AG20443 (cell line): ENCODE measurements around the gene CSF3.

Experiments used
- DNase-seq: peaks from one replicate; pipeline ENCODE4 v3.0.0; 2012; ENCODE audit warnings: low spot score, mixed read lengths

The CSF3 gene

GRCh38 chr17:40024901-40025300, 9.7 kb downstream of the CSF3 start:
- DNase-seq = peak; percentile 9

GRCh38 chr17:40025559-40025958, 10.3 kb downstream of the CSF3 start:
- DNase-seq = no peak

GRCh38 chr17:40025991-40026815, 11.0 kb downstream of the CSF3 start:
- peak; percentile 3 for DNase-seq

GRCh38 chr17:40026816-40027613, 11.8 kb downstream of the CSF3 start:
- peak; percentile 92 for DNase-seq

- DNase-seq = peak; percentile 7
Measured at GRCh38 chr17:40027614-40028012, 12.4 kb downstream of the CSF3 start.

- DNase-seq = no peak
Measured at GRCh38 chr17:40028595-40028994, 13.4 kb downstream of the CSF3 start.

GRCh38 chr17:40031706-40032105, 16.5 kb downstream of the CSF3 start:
- DNase-seq = no peak

GRCh38 chr17:40032322-40033320, 17.4 kb downstream of the CSF3 start:
- no peak for DNase-seq

GRCh38 chr17:40033339-40033738, 18.1 kb downstream of the CSF3 start:
- DNase-seq = no peak

- no peak for DNase-seq
Measured at GRCh38 chr17:40034426-40035161, 19.4 kb downstream of the CSF3 start.

- peak; percentile 80 for DNase-seq
Measured at GRCh38 chr17:40035162-40035559, 19.9 kb downstream of the CSF3 start.

- DNase-seq = peak; percentile 90
Measured at GRCh38 chr17:40038882-40039513, 23.8 kb downstream of the CSF3 start.

GRCh38 chr17:40041196-40041595, 26.0 kb downstream of the CSF3 start:
- DNase-seq = no peak

- DNase-seq = no peak
Measured at GRCh38 chr17:40056379-40057015, 41.3 kb downstream of the CSF3 start.

- peak; percentile 39 for DNase-seq
Measured at GRCh38 chr17:40058186-40058784, 43.0 kb downstream of the CSF3 start.

- no peak for DNase-seq
Measured at GRCh38 chr17:40058865-40059264, 43.6 kb downstream of the CSF3 start.

GRCh38 chr17:40059729-40060475, 44.7 kb downstream of the CSF3 start:
- no peak for DNase-seq

GRCh38 chr17:40060887-40061608, 45.8 kb downstream of the CSF3 start:
- DNase-seq = no peak
